GM21786 (cell line): ENCODE data around the gene RNF6.

ENCODE experiments used
- ATAC-seq: cut with Tn5 transposase; IDR thresholded peaks from one replicate; pipeline ENCODE4 v1.9.1; 2021; ENCODE audit not compliant: unreplicated experiment

The RNF6 gene

DNA sequence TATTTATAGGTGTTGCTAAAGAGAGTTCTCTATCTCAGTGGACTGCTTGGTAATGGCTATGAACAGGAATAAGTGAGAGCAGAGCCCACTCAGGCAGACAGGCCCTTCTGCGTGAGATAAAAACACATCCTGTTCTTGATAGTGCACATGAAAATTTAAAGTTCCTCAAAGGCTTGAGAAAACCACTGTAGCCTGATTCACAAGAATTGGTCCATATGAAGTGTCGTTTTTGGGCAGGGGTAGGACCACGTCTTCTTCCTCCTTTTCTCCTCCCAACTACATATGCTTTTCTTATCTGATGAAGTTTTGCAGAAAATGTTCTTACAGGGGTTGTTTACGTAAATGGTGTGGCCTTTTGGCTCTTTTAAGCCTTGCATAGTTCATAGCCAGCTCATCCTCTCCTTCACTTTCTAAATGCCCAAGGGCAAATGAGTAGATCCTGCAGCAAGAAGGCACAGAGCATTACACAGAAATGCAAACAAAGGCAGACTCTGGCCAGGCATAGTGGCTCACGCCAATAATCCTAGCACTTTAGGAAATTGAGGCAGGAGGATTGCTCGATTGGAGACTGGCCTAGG is 53.8 kb downstream of the RNF6 start:
- ATAC-seq = no peak

DNA sequence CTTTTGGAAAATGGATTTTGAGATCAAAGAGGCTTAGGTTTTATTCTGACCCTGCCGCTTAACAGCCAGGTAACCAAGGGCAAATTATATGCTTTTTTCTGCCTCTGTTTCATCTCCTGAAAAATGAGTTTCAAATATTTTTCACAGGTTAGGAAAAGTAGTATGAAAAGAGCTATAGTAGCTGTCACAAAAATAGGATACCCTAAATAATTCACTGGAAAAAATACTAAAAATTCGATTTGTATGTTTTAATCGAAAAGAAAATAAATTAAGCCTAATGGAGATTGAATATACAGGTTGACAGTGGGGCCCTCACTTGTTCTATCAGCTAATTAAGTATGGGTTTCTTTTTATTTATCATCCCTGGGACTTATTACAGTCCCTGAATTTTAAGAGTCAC is 58.3 kb downstream of the RNF6 start:
- ATAC-seq = no peak
